ENCODE data around the gene EFHC2.

The EFHC2 gene

DNA sequence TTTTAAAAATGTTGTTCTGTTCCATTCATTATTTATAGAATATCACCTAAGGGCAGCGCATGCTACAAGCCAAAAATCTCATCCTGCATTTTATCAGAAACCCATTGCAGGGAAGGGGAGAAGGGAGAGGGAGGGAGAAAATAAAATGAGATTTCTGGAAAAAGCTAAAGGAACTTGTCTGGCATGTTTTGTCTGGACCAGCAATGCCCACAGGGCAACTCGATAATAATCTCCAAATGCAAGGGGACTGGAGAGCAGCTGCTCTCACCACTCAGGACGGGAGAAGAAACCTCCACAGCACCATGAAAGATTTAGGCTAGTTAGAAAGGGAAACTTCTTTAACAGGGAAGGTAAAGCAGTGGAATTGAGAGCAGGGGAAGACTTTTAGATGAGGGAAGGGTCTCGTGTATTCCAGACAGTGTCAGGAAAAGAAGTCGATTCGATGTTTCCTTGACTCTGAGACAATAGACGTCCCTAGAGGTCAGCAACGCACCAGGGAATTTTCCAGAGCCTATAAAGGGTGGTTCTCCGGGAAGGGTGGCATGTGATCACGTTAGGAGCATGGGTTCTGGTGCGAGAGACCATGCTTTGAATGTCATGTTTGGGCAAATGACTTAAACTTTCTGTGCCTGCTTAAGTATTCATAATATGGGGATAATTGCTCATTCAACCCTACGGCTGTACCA is 238.1 kb downstream of the EFHC2 start:
- TF ChIP-seq, protein P1, sequence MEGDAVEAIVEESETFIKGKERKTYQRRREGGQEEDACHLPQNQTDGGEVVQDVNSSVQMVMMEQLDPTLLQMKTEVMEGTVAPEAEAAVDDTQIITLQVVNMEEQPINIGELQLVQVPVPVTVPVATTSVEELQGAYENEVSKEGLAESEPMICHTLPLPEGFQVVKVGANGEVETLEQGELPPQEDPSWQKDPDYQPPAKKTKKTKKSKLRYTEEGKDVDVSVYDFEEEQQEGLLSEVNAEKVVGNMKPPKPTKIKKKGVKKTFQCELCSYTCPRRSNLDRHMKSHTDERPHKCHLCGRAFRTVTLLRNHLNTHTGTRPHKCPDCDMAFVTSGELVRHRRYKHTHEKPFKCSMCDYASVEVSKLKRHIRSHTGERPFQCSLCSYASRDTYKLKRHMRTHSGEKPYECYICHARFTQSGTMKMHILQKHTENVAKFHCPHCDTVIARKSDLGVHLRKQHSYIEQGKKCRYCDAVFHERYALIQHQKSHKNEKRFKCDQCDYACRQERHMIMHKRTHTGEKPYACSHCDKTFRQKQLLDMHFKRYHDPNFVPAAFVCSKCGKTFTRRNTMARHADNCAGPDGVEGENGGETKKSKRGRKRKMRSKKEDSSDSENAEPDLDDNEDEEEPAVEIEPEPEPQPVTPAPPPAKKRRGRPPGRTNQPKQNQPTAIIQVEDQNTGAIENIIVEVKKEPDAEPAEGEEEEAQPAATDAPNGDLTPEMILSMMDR (IDR thresholded peaks at IDR 0.05; ENCODE audit: insufficient read depth, missing control alignments), result no peak
- DNase-seq (ENCODE audit: insufficient read length, low spot score) (no peak), FAIRE-seq (no peak)

DNA sequence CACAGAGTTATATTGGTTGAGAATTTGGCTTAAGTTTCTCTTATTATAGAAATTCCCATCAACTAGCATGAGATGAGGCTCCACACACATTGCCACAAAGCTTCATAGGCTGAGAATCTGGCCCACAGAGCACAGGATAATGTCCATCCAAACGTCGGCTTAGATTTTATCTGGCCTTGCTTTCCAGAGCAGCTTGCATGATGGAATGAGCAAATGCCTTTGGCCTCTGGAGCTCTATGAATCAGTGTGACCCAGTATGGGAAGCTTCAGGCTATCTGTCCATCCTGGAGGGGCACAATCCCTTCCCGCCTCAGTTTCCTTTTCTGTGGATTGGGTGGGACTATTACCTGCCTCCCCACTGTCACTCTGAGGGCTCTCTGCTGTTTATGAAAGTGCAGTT is 238.8 kb downstream of the EFHC2 start:
- no peak for DNase-seq (ENCODE audit: insufficient read length, low spot score)
- TF ChIP-seq, protein P1 (IDR thresholded peaks at IDR 0.05; ENCODE audit: insufficient read depth, missing control alignments), result no peak
- no peak for FAIRE-seq

DNA sequence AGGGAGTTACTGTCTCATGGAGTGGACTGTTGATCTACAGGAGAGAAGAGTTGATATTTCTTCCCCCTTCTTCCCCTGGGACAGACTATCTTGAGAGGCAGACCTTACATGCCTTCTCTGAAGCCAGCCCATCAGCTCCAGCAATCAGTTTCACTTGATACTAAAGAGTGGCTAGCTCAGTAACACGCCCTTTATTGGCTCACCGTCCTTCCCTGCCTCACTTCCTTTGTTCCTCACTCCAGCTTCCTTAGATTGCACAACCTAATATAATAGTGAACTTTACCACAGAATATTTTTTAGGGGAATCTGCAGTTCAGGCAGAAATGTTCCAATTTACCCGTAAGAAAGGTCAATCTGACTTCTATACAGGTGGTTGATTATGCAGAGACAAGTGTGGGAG is 242.2 kb downstream of the EFHC2 start:
- DNase-seq (ENCODE audit: insufficient read length, low spot score) (no peak), FAIRE-seq (no peak)
- TF ChIP-seq, protein P1 (IDR thresholded peaks at IDR 0.05; ENCODE audit: insufficient read depth, missing control alignments), result no peak

DNA sequence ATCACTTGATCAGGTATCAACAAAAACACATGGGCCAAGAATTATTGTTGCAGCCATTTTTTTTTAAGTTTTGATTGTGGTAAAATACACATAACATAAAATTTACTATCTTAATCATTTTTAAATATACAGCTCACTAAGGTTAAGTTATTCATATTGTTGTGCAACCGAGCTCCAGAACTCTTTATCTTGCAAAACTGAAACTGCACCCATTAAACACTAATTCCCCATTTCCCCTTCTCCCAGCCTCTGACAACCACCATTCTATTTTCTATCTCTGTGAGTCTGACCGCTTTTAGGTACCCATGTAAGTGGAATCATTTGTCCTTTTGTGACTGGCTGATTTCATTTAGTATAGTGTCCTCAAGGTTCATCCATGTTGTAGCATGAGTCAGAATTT is 244.1 kb downstream of the EFHC2 start:
- TF ChIP-seq, protein P1 (IDR thresholded peaks at IDR 0.05; ENCODE audit: insufficient read depth, missing control alignments), result no peak
- DNase-seq (ENCODE audit: insufficient read length, low spot score) (no peak), FAIRE-seq (no peak)
